Stimulated activated CD4-positive, alpha-beta T cell treated with anti-CD3 and anti-CD28 coated beads, Interleukin-2, amount 100 ng/mL, for 4 hours (primary cell): ENCODE results near the gene TPP1.

Source experiments
- DNase-seq: peaks from one replicate; pipeline ENCODE4 v3.0.0-alpha.2; 2020; ENCODE audit warnings: low read depth

TPP1 gene

DNA sequence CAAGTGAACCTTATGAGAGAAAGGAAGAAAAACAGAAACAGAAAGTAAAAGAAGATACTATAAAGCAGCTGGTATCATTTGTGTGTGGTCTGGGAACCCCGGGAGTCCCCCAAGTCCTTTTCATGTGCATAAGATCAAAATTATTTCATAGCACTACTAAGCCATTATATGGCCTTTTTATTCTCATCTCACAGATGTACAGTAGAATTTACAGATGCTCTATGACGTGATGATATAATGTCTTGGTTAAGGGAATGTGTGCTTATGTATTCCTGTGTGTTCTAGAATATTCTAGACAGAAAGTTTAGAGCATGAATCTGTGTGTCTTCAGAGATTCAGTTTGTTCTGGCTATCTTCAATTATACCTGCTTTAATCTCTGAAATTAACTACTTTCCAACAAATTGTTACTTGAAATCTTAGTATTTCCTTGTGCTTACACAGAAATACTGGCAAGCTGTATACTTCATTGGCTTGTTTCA lies 8.6 kb upstream of the TPP1 start:
- DNase-seq, result no peak

DNA sequence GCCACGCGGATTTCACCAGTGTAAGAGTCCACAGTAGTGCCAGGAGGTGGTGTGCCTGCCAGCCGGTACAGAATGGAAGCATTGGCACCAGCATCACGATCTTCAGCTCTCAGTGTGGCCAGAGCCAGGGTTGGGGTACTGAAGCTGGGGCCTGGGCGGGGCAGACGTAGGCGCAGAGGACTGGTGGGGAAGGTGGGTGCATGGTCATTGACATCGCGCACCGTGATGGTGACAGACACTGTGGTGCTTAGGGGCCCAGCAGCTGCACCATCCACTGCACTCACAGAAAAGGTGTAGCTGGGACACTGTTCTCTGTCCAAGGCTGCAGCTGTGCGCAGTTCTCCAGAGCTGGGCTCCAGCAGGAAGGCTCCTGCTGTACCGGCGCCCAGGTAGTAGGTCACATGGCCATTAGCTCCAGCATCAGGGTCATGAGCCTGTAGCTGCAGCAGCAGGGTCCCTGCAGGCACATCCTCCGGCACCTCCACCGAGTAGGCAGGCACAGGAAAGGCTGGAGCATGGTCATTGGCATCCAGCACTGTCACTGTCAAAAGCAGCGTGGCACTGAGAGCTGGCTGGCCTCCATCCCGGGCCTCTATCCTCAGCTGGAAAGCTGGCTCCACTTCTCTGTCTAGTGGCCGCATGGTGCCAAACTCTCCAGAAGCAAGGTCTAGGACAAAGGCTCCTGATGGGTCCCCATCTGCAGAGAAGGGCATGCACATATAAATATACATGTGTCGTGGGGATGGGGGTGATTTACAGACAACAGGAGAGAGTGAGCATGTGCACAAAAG lies 7.9 kb upstream of the TPP1 start:
- no peak for DNase-seq

DNA sequence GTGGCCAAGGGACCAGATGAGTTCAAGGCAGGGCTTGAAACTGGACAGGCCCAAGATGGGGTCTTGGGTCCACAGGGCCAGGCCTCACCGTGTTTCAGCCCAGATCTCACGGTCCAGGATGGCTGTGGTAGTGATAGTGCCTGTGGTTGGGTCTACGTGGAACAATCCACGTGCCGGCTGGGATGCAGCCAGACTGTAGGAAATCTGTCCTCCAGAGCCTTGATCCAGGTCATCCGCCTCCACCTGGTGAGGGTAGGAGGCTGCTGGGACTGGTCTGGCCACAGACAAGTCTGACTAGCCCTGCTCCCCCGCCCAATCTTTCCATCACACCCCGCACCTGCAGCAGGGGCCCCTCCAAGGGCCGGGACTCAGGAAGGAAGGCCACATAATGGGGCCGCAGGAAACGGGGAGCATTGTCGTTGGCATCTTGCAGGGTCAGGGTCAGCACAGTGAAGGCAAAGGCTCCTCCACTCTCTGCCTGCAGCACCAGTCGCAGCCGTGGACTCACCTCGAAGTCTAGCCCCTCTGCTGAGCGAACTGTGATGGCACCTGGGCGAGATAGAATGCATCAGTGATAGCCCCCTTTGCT lies 6.7 kb upstream of the TPP1 start:
- no peak for DNase-seq

DNA sequence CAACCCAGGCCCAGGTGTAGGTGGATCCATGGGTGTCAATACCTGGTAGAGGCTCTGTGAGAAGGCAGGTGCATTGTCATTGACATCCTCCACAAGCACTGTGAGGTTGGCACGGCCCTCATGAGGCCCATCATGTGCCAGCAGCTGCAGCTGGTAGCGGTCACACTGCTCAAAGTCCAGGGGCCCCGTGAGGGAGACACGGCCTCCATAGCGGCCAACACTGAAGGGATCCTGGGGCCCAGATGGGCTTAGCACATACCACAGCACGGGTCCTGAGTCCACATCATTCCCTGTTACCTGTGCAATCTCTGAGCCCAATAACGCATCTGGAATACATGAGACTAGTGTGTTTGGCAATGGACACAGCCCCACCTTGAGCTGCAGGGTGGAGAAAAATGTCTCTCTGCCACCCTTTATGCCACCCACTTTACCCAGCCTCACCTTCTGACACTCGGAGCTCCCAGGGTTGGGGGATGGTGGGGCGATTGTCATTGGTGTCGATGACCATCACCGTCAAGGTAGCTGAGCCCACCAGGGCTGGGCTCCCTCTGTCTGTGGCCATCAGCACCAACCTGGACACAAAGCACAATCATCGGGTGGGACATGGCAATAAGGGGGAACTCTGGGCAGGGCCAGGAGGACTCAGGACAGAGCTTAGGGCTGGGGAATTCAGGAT lies 6.1 kb upstream of the TPP1 start:
- no peak for DNase-seq

- no peak for DNase-seq
Observed at GRCh38 chr11:6623391-6624363, 4.5 kb upstream of the TPP1 start.

DNA sequence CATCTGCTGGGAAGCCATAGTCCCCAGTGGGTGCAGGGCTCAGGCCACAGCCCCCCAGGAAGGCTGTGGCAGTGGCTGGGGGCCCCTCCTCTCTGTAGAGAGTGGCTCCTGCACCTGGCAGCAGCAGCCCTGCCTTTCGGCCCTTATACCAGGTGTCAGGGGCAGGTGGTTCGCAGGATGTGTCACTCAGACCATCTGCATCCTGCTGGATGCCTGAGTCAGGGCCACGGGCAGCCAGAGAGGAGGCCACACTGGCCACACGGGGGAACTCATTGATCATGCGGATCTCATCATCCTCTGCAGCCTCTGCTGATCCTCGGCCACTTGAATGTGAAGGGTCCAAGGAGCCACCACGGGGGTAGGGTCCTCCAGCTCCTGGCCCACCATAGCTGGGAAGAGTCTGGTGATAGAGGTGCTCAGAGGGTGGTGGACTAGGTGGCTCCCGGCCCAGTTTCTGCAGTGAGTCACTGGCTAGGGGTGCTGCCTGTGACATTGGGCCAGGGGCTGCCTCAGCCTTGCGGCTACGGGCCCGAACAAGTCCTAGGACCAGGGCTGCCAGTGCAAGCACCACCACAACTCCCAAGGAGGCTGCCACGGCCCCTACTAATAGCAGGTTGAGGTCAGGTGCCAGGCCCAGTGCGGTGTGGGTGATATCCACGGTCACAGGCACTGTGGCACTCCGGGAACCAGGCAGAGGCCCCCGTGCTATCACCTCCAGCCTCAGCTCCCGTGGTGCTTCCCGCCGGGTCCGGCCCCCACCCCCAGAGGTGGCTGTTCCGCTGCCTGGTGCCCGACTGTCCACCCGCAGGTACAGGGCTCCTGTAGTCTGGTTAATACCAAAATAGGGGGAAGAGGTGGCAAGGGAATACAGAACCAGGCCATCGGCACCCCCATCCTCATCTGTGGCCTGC lies 3.3 kb upstream of the TPP1 start:
- no peak for DNase-seq

DNA sequence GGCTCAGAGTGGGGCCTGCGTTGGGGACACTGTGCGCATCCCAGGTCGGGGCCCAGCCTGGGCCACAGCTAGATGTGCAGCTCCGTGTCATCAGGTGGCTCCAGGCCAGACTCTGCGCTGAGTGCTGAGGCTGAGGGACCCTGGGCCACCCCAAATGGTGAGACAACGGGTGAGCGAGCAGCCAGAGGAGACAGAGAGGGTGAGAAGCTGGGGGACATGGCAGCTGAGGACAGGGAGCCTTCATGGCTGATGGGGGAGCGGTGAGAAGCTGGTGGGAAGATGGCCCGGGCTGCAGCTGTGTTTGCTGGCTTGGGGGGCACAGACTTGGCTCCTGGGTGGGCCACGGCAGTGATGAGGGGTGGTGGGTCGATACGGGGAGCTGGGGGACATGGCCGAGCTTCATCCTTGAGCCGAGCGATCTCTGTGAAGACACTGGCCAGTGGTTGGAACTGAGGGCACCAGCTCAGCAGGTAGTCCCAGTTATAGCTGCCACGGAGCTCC lies 2.5 kb upstream of the TPP1 start:
- no peak for DNase-seq

GRCh38 chr11:6620636-6621035 lies 1.4 kb upstream of the TPP1 start:
- DNase-seq, result no peak

GRCh38 chr11:6618117-6619003 lies 862 bp downstream of the TPP1 start:
- peak; percentile 73 for DNase-seq

DNA sequence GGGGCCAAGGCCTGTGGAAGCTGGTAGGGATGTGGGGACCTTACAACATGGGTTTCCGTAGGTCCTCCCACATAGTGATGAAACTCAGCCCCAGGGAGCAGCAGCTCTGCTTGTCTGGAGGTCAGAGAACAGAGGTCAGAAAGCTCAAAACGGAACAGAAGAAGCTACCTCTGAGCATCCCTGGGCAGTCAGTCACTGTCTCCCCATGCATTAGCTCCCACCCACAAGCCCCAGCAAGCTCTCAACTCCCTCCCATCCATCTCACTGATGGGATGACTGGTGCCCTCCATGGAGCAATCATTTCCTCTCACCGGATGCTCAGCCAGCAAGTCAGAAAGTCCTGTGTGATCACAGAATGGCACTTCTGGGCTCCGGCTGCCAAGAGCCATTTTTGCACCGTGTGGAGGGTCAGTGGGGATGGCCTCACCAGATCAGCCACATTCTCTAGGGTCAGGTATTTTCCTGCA lies 1.9 kb downstream of the TPP1 start:
- DNase-seq, result no peak

DNA sequence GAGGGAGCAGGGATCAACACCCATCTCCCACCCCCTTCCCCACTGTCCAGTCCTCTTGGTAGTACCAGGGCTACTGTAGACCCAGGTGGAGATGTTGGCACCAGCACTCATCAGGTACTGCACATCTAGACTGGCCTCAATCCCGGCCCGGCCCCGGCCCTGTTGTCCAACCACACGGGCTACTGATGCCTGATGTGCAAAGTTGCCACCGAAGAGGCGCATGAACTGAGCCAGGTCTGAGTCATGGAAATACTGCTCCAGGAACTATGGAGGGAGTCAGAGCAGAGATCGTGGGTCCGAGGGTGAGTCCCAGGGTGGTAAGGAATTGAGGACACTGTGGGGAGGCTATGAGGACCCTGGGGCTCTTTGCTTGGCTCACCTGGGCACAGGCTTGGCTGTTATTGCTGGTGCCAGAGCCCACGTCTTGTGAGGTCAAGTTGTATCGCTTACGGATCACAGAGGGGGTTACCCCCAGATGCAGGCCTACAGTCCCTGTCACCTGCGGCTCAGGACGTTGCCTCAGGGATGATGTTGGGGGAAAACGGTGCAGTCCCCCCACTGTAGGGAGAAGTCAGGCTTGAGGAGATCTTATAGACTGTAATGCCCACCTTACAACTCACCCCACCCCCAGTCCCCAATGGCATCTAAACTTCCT lies 2.5 kb downstream of the TPP1 start:
- DNase-seq, result no peak

DNA sequence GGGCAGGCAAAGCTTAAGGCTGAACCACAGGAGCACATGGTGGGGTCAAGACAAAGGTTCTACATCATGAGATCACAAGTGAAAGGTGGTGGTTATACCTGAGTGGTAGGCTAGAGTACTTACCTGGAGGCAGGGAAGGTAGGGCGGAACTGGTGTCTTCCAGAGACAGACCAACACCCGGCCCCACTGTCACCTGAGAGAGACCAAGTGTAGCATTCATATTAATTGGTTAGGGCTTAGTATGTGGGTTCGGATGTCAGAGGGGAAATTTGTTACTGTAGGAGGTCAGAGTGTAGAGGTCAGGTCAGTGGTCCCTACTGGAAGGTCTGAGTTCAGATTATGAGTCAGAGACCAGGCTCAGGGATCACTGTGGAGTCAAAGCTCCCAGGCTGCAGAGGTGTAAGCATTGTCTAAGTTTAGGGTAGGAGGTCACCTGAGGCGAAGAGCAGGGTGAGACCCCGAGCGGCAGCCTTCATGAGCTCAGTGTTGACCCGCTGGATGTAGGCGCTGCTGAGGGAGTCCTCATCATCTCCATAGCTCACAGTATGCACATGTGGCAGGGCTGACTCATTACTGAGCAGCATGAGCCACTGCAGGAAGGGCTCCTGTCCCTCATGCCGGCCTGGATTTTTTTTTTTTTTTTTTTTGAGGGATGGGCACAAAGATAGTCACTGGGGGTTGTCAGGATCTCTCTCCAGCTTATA lies 3.2 kb downstream of the TPP1 start:
- DNase-seq, result no peak

DNA sequence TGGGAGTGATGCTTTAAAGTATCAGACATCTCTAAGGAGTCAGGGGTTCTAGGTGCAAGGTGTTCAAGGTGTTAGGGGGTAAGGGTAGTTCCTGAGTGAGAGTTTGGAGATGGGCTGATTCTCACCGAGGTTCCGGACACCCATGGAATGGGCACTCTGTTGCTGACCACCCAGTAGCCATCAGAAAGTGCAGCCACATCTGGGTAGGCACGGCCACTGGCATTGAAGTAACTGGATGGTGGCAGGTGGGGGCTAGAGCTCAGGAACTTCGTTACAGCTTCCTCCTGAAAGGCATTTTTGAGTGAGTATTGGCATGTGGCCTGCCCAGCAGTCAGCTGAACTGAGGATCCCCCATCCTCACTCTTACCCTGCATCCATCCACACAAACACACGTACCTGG lies 4.2 kb downstream of the TPP1 start:
- no peak for DNase-seq

- no peak for DNase-seq
Observed at GRCh38 chr11:6614446-6614845, 4.8 kb downstream of the TPP1 start.

DNA sequence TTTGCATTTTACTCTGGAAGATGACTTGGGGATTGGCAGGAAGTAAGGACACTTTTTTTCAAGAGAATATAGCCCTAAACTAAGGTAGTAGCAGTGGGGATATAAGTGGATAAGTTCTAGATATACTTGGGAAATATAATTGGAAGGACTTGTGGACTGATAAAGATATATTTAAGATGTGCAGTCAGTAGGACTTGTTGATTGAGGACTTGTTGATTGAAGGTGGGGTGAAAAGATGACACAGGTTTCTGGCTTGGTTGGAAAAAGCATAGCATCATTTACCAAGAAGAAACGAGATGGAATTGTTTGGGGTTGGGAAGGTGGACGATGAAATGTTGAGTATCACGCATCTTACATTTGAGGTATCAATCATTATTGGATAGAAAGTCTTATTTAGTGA lies 5.7 kb downstream of the TPP1 start:
- no peak for DNase-seq

DNA sequence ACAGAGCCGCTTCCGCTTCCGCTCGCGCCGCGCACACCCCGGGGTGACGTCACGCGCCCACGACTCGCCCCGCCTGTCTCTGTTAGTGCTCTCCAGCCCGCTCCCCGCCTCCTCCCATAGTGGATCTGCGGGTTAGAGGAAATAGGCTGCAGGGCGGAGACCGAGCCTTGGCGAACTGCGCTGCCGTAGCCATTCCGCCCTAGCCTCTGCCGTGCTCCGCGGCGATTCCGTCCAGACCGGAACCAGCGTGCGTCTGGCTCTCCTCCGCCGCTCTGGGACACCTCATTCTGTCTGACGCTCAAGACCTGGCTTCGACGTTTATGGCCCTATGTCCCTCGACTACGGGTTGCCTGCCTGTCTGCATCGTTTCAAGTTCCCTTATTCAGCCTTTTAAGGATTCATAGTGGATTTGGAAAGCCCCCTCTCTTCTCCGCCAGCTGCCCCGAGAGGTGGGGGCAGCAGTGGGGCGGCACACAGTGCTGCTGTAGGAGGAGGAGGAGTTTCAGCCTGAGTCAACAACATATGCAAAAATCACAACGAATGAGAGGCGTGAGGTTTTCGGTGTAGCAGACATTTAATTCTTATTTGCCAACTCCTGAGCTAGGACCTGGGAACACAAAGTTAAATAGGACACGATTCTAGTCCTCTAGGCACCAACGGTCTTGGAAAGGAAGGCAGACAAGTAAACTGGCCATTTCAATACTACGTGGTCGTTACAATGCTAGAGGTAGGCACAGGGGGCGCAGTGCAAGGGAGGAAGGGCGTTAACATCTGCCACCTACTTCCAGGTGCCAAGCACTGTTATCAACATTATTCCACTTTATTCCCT lies 6.8 kb downstream of the TPP1 start, which contains the start of gene TAF10:
Gene TAF10 (minus strand): TSS at position 4 of the 829 bp plus-strand sequence. CDS start 27 bp downstream, outside the sequence.
- peak; percentile 91 for DNase-seq

GRCh38 chr11:6611963-6612212 lies 7.3 kb downstream of the TPP1 start:
- DNase-seq, result no peak
